Heart left ventricle (tissue), 16 donors: ENCODE results near the gene CENPO. TPM values are rescaled to one million over a fixed set of nuclear protein-coding genes. Genes with fewer than 3 reads are reported as not detected.

Source experiments
- ATAC-seq, 4 donors: fragments of 200-7000 bp; cut with Tn5 transposase; one replicate each; pipeline ENCODE4 v1.9.1; 2020 to 2022; ENCODE audit warnings: moderate library complexity in 4 of 4, mild to moderate bottlenecking in 3 of 4, moderate number of reproducible peaks in 1 of 4
- DNase-seq, 5 donors: peaks; one replicate each; pipeline ENCODE4 v3.0.0-alpha.2; 2020
- H3K27ac ChIP-seq, 12 donors: fragments of 200-600 bp; sonication (generic) in 4 of 12; one replicate each; pipeline versions ENCODE4 v1.5.0 to v1.8.0; 2016 to 2022; ENCODE audit warnings: mild to moderate bottlenecking in 2 of 12
- H3K27me3 ChIP-seq, 9 donors: fragments of 200-600 bp; sonication (generic) in 2 of 9; one replicate each; pipeline versions ENCODE4 v1.5.1 to v1.8.0; 2016 to 2022; ENCODE audit warnings: mild to moderate bottlenecking in 3 of 9
- H3K36me3 ChIP-seq, 9 donors: fragments of 200-600 bp; sonication (generic) in 2 of 9; one replicate each; pipeline versions ENCODE4 v1.5.0 to v1.8.0; 2018 to 2022; ENCODE audit warnings: mild to moderate bottlenecking in 2 of 9
- H3K4me1 ChIP-seq, 12 donors: fragments of 200-600 bp; sonication (generic) in 4 of 12; one replicate each; pipeline versions ENCODE4 v1.5.0 to v1.8.0; 2016 to 2022; ENCODE audit warnings: mild to moderate bottlenecking in 3 of 12
- H3K4me3 ChIP-seq, 12 donors: fragments of 200-600 bp; sonication (generic) in 4 of 12; one replicate each; pipeline versions ENCODE4 v1.5.0 to v1.8.0; 2017 to 2022; ENCODE audit warnings: mild to moderate bottlenecking in 9 of 12, moderate library complexity in 4 of 12
- H3K9me3 ChIP-seq, 12 donors: fragments of 200-600 bp; sonication (generic) in 4 of 12; one replicate each; pipeline versions ENCODE4 v1.5.0 to v1.8.0; 2016 to 2022; ENCODE audit warnings: mild to moderate bottlenecking in 1 of 12
- CTCF ChIP-seq, 12 donors: fragments of 200-600 bp; sonication (generic) in 4 of 12; IDR thresholded peaks; one replicate each; pipeline versions ENCODE4 v1.5.0 to v1.8.0; 2018 to 2022; ENCODE audit warnings: antibody characterized with exemption in 12 of 12, mild to moderate bottlenecking in 5 of 12
- POLR2A ChIP-seq, 2 donors: fragments of 450-650 bp; IDR thresholded peaks; one replicate each; pipeline ENCODE4 v1.6.1; 2017; ENCODE audit warnings: antibody characterized with exemption in 2 of 2, mild to moderate bottlenecking in 2 of 2, moderate library complexity in 2 of 2
- WGBS, 4 donors: extraction: QIAGEN DNeasy Blood & Tissue Kit in 2 of 4; methylation state at CpG; one replicate each; pipeline versions ENCODE4 v1.1.5 to v1.1.7; 2013 to 2018; 5-methylcytosine and 5-hydroxymethylcytosine counted together
- intact Hi-C, 10 donors: fragments of 100-400 bp; cut with DNase I; formaldehyde crosslinking; loops; one replicate each; pipeline versions ENCODE4 v1.11.1 to v1.14.2; 2022
- polyA plus RNA-seq, 2 donors: library from polyadenylated mRNA; stranded (reverse); fragments of 200-250 nt; gene quantifications; one replicate each; pipeline ENCODE4 v1.2.3, GENCODE V29; 2013
- total RNA-seq, 9 donors: library from RNA; depleted of rRNA in 2 of 9; stranded (reverse); fragments of >200 nt in 2 of 9; fragmentation: NEBNext Ultra II Directional in 3 of 9; extraction: Animal tissue kit (Norgen Biotek cat#: 25700) in 3 of 9; gene quantifications; one replicate each; pipeline versions ENCODE4 v1.1.0 to v1.2.4, GENCODE V29; 2016 to 2023
- donor health status: ischemic (EF 13 %, LVEDD 7.1; RV severe dilation, severe dysfunction).
- donor health status: healthy with polysubstance abuse.
- donor health status: DM: no; HTN: yes; CAD: no.
- donor health status: DM: no; HTN: no; CAD: no.
- donor health status: ischemic (EF 25% LVEDD 6.9; RV normal size, moderate dysfunction).
- donor health status: ischemic (EF 25% LVEDD 5.7; RV mildly dilated, moderate dysfunction).
- donor health status: healthy.
- donor health status: DM: yes; HTN: yes; CAD: no.
- donor health status: ischemic (EF 35%, LVEDD 5.7; RV mildly dilated, moderate dysfunction).
- donor health status: nonischemic (EF 11% LVEDD 7.7; RV severe dilation, severe dysfunction).
- donor health status: DM: yes; HTN: yes; CAD: no.
- donor health status: PGD.
- donor health status: ischemic (EF 29% LVEDD 5.4; RV normal size, mild dysfunction).
- donor health status: nonischemic (EF 23%, LVEDD 6.1; RV moderate dilation, normal function).

The CENPO gene
- total and polyA plus RNA-seq, 11 donors: 1.5 to 9.2 (median 2.4) TPM

- no peak overlapping the region for H3K4me3 ChIP-seq
- peaks cover 0 to 38% (median 29%) of the 10 kb centered on the region in 9 donors for H3K36me3 ChIP-seq
- H3K27ac ChIP-seq: no peak overlapping the region
- DNase-seq (no peak), ATAC-seq (no peak)
- peaks cover 0 to 12% (median 0%) of the 10 kb centered on the region in 12 donors for H3K4me1 ChIP-seq
- H3K27me3 ChIP-seq: no peaks in the 10 kb centered on the region
- intact Hi-C loops: no loop called here
- WGBS, 4 donors: 86 to 90% (median 89%) methylated on average over 5 of the region's 5 CpGs
- H3K9me3 ChIP-seq: no peaks in the 10 kb centered on the region
- TF ChIP-seq CTCF (IDR thresholded peaks at IDR 0.05): no peak
- no peak for TF ChIP-seq POLR2A (IDR thresholded peaks at IDR 0.05)
Observed at GRCh38 chr2:24771764-24772586, 21.2 kb upstream of the CENPO start.

GRCh38 chr2:24774373-24774772 is 18.9 kb upstream of the CENPO start:
- Histone ChIP-seq H3K4me1 (peaks cover 0 to 5% (median 0%) of the 10 kb centered on the region in 12 donors), H3K9me3 (no peaks in the 10 kb centered on the region), H3K27ac (no peak overlapping the region), H3K27me3 (no peaks in the 10 kb centered on the region), H3K36me3 (peaks cover 0 to 15% (median 13%) of the 10 kb centered on the region in 9 donors), H3K4me3 (no peak overlapping the region)
- WGBS, 4 donors: 67 to 92% (median 88%) methylated on average over 3 of the region's 3 CpGs
- intact Hi-C loops: no loop called here
- DNase-seq (no peak), ATAC-seq (no peak)
- TF ChIP-seq POLR2A (IDR thresholded peaks at IDR 0.05): no peak
- TF ChIP-seq CTCF (IDR thresholded peaks at IDR 0.05): no peak

- intact Hi-C loops: no loop called here
- no peaks in the 10 kb centered on the region for H3K36me3 ChIP-seq
- no peak overlapping the region for H3K27ac ChIP-seq
- no peak overlapping the region for H3K4me3 ChIP-seq
- peaks cover 0 to 5% (median 0%) of the 10 kb centered on the region in 12 donors for H3K4me1 ChIP-seq
- DNase-seq (no peak), ATAC-seq (no peak)
- no peaks in the 10 kb centered on the region for H3K9me3 ChIP-seq
- WGBS, 4 donors: 53 to 73% (median 67%) methylated on average over 2 of the region's 2 CpGs
- TF ChIP-seq POLR2A (IDR thresholded peaks at IDR 0.05): no peak
- no peak for TF ChIP-seq CTCF (IDR thresholded peaks at IDR 0.05)
- peaks cover 0 to 4% (median 0%) of the 10 kb centered on the region in 9 donors for H3K27me3 ChIP-seq
Observed at GRCh38 chr2:24779116-24779515, 14.1 kb upstream of the CENPO start.

GRCh38 chr2:24783641-24784040 is 9.6 kb upstream of the CENPO start:
- WGBS, 4 donors: 81 to 86% (median 84%) methylated on average over 3 of the region's 3 CpGs
- H3K27ac ChIP-seq: no peak overlapping the region
- peaks cover 0 to 10% (median 0%) of the 10 kb centered on the region in 12 donors for H3K4me1 ChIP-seq
- peaks cover 0 to 4% (median 0%) of the 10 kb centered on the region in 9 donors for H3K27me3 ChIP-seq
- H3K9me3 ChIP-seq: no peaks in the 10 kb centered on the region
- ATAC-seq (no peak), DNase-seq (no peak)
- intact Hi-C loops: no loop called here
- no peak for TF ChIP-seq POLR2A (IDR thresholded peaks at IDR 0.05)
- TF ChIP-seq CTCF (IDR thresholded peaks at IDR 0.05): no peak
- no peaks in the 10 kb centered on the region for H3K36me3 ChIP-seq
- H3K4me3 ChIP-seq: no peak overlapping the region
